CD4-positive, alpha-beta T cell (primary cell): ENCODE results near the gene TULP3. TPM values are rescaled to one million over a fixed set of nuclear protein-coding genes. Genes with fewer than 3 reads are reported as not detected.

Experiments used
- ATAC-seq: fragments of 200-7000 bp; cut with Tn5 transposase; one replicate; pipeline ENCODE4 v1.10.0; 2022; ENCODE audit warnings: mild to moderate bottlenecking; ENCODE audit not compliant: poor library complexity
- CTCF ChIA-PET: fragments of 350-600 bp; sonication (Branson Sonifier 250); formaldehyde crosslinking; loops from one replicate; lab custom pipeline; 2021; ENCODE audit warnings: antibody characterized with exemption, inconsistent platforms; lab: Charles Lee
- POLR2A ChIA-PET: fragments of 350-600 bp; sonication (Branson Sonifier 250); formaldehyde crosslinking; loops from one replicate; lab custom pipeline; 2021; ENCODE audit warnings: antibody characterized with exemption, inconsistent platforms; lab: Charles Lee
- DNase-seq, 14 experiments: peaks; one replicate each; pipeline ENCODE4 v3.0.0-alpha.2; 2013 to 2020; ENCODE audit warnings: mixed read lengths in 2 of 14
- H3K27ac ChIP-seq, 2 donors: one replicate each; pipeline versions ENCODE4 v1.5.1 to v1.7.0; 2013; ENCODE audit warnings: low read length in 2 of 2, low read depth in 1 of 2, mild to moderate bottlenecking in 1 of 2
- H3K27me3 ChIP-seq, 2 experiments: 1 replicate in 1 of 2; 2 replicates in 1 of 2; pipeline versions ENCODE4 v1.6.1 to v1.7.0; 2013; ENCODE audit warnings: low read length in 2 of 2, control low read depth in 1 of 2, mild to moderate bottlenecking in 1 of 2, moderate library complexity in 1 of 2; ENCODE audit not compliant: insufficient read depth in 2 of 2, control insufficient read depth in 1 of 2
- H3K36me3 ChIP-seq: one replicate; pipeline ENCODE4 v1.6.1; 2013; ENCODE audit warnings: low read length, control low read depth; ENCODE audit not compliant: insufficient read depth
- H3K4me1 ChIP-seq: one replicate; pipeline ENCODE4 v1.6.1; 2013; ENCODE audit warnings: low read length, control low read depth; ENCODE audit not compliant: insufficient read depth
- H3K4me3 ChIP-seq: one replicate; pipeline ENCODE4 v1.5.1; 2013; ENCODE audit warnings: mild to moderate bottlenecking, low read length, moderate library complexity
- H3K9me3 ChIP-seq, 2 experiments: 1 replicate in 1 of 2; 2 replicates in 1 of 2; pipeline versions ENCODE4 v1.6.1 to v1.7.0; 2013; ENCODE audit warnings: low read length in 2 of 2, mild to moderate bottlenecking in 2 of 2, control low read depth in 1 of 2, moderate library complexity in 1 of 2; ENCODE audit not compliant: control insufficient read depth in 1 of 2, insufficient read depth in 1 of 2
- H3K27ac Mint-ChIP-seq: one replicate; pipeline ENCODE4 v1.8.0; 2020; ENCODE audit warnings: mixed read lengths
- H3K27me3 Mint-ChIP-seq: one replicate; pipeline ENCODE4 v1.8.0; 2021; ENCODE audit warnings: mixed read lengths
- H3K36me3 Mint-ChIP-seq: one replicate; pipeline ENCODE4 v1.8.0; 2021; ENCODE audit warnings: low read depth, mixed read lengths
- H3K4me1 Mint-ChIP-seq: one replicate; pipeline ENCODE4 v1.8.0; 2021; ENCODE audit warnings: low read depth, mixed read lengths
- H3K4me3 Mint-ChIP-seq: one replicate; pipeline ENCODE4 v1.8.0; 2020; ENCODE audit warnings: mild to moderate bottlenecking, mixed read lengths
- H3K9me3 Mint-ChIP-seq: one replicate; pipeline ENCODE4 v1.8.0; 2020; ENCODE audit warnings: mixed read lengths
- intact Hi-C, 2 experiments: fragments of 100-400 bp; cut with DNase I in 1 of 2; cut with micrococcal nuclease in 1 of 2; formaldehyde crosslinking; loops; one replicate each; pipeline versions ENCODE4 v1.15.1 to v1.9.0; 2023 to 2025; cut with DNase I, micrococcal nuclease
- total RNA-seq, 174 experiments: library from RNA in 2 of 174; stranded (reverse) in 2 of 174; gene quantifications; one replicate each; pipeline ENCODE4 v1.2.3 and lab custom pipeline; 2021 to 2026
- TF ChIP-seq, protein P1 (sequence below): fragments of 200-600 bp; IDR thresholded peaks from one replicate; pipeline ENCODE4 v1.8.0; 2022; ENCODE audit warnings: antibody characterized with exemption, mild to moderate bottlenecking

The TULP3 gene
- total RNA-seq, 2 experiments from 2014 or later = 4.2 to 5.5 TPM

DNA sequence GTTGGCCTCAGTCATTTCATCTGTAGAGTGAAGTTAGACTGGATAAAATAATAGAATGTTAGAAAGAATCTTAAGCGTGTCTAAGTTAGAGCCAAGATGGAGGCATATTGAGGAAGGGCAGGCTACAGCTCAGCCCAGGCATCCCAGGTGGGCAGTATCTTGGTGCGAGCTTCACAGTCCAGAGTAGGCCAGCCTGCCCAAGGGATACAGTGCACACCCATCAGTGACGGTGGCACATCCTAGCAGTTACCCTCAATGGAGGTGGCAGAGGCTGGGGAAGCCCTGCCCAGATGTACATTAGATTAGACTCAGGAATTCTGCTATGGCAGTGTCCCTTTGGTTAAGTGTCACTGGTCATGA lies 21.5 kb downstream of the TULP3 start:
- no peak overlapping the region for H3K4me3 Mint-ChIP-seq
- peaks cover 35% of the 10 kb centered on the region for H3K36me3 Mint-ChIP-seq
- no peaks in the 10 kb centered on the region for H3K27me3 ChIP-seq
- no peaks in the 10 kb centered on the region for H3K4me1 ChIP-seq
- H3K9me3 Mint-ChIP-seq = no peaks in the 10 kb centered on the region
- no peak overlapping the region for H3K27ac ChIP-seq
- DNase-seq (no peak), ATAC-seq (no peak)
- no peak overlapping the region for H3K4me3 ChIP-seq
- intact Hi-C loops = no loop called here
- H3K27me3 Mint-ChIP-seq = no peaks in the 10 kb centered on the region
- H3K27ac Mint-ChIP-seq = no peak overlapping the region
- ChIA-PET POLR2A (no interaction called here), CTCF (no interaction called here)
- H3K36me3 ChIP-seq = peaks cover 4% of the 10 kb centered on the region
- H3K9me3 ChIP-seq = no peaks in the 10 kb centered on the region
- H3K4me1 Mint-ChIP-seq = no peaks in the 10 kb centered on the region
- TF ChIP-seq, protein P1, sequence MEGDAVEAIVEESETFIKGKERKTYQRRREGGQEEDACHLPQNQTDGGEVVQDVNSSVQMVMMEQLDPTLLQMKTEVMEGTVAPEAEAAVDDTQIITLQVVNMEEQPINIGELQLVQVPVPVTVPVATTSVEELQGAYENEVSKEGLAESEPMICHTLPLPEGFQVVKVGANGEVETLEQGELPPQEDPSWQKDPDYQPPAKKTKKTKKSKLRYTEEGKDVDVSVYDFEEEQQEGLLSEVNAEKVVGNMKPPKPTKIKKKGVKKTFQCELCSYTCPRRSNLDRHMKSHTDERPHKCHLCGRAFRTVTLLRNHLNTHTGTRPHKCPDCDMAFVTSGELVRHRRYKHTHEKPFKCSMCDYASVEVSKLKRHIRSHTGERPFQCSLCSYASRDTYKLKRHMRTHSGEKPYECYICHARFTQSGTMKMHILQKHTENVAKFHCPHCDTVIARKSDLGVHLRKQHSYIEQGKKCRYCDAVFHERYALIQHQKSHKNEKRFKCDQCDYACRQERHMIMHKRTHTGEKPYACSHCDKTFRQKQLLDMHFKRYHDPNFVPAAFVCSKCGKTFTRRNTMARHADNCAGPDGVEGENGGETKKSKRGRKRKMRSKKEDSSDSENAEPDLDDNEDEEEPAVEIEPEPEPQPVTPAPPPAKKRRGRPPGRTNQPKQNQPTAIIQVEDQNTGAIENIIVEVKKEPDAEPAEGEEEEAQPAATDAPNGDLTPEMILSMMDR = no peak

DNA sequence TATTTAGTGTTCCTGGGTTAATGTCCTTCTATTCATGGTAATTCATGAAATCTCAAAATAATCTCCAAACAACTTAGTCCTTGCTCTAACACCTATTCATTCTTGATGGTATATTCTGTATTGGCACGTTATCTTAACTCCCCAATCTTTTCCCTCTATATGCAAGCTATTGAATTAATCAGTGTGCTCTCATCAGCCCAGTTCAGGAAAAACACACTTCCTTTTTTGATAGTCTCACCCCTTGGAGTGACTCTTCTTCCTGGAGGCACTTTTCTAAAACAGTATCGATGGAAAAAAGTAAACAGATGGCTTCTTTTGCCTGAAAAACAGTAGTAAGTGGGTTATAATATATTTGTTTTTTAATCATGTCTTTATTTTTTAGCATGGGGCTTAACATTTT lies 28.6 kb downstream of the TULP3 start:
- Mint-ChIP-seq H3K36me3 (peaks cover 39% of the 10 kb centered on the region), H3K27ac (no peak overlapping the region), H3K4me1 (no peaks in the 10 kb centered on the region), H3K27me3 (no peaks in the 10 kb centered on the region), H3K4me3 (no peak overlapping the region), H3K9me3 (no peaks in the 10 kb centered on the region)
- no peak overlapping the region for H3K4me3 ChIP-seq
- no peak overlapping the region for H3K27ac ChIP-seq
- TF ChIP-seq, protein P1 = no peak
- peaks cover 6% of the 10 kb centered on the region for H3K36me3 ChIP-seq
- intact Hi-C loops = no loop called here
- ATAC-seq (no peak), DNase-seq (no peak)
- H3K9me3 ChIP-seq = no peaks in the 10 kb centered on the region
- ChIA-PET CTCF (no interaction called here), POLR2A (no interaction called here)
- no peaks in the 10 kb centered on the region for H3K27me3 ChIP-seq
- no peaks in the 10 kb centered on the region for H3K4me1 ChIP-seq

DNA sequence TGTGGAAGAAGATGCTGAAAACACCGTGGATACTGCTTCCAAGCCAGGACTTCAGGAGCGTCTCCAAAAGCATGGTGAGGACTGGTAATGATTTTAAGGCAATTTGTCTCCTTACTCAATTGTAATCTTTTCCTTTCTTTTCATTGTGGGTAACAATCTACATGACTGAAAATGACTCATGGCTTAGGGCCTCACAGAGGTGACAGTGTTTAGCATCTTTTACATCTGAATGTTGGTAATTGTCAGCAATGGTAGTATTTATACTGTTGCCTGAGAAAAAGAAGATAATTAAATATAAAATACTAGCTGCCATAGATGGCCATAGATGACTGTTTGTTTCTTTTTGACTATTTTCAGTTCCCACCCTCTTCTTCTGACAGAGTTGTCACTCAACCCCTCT lies 31.6 kb downstream of the TULP3 start:
- ATAC-seq = no peak
- no peaks in the 10 kb centered on the region for H3K9me3 Mint-ChIP-seq

More for the DNA sequence above, 31.6 kb downstream of the TULP3 start:
- no peak overlapping the region for H3K4me3 ChIP-seq
- ChIA-PET CTCF (no interaction called here), POLR2A (no interaction called here)
- H3K36me3 ChIP-seq = peaks cover 6% of the 10 kb centered on the region
- H3K9me3 ChIP-seq = no peaks in the 10 kb centered on the region
- intact Hi-C loops = no loop called here
- DNase-seq = no peak
- Mint-ChIP-seq H3K27ac (no peak overlapping the region), H3K36me3 (peaks cover 49% of the 10 kb centered on the region), H3K27me3 (no peaks in the 10 kb centered on the region), H3K4me3 (no peak overlapping the region), H3K4me1 (no peaks in the 10 kb centered on the region)
- no peaks in the 10 kb centered on the region for H3K27me3 ChIP-seq
- no peaks in the 10 kb centered on the region for H3K4me1 ChIP-seq
- TF ChIP-seq, protein P1 = no peak
- no peak overlapping the region for H3K27ac ChIP-seq
